ENCODE measurements around the gene PARL.

Gene PARL

GRCh38 chr3:183927059-183927458 lies 42.4 kb upstream of the PARL start:
- H3K27ac ChIP-seq: no peak overlapping the region
- no peaks in the 10 kb centered on the region for H3K4me1 ChIP-seq
- H3K4me3 ChIP-seq (ENCODE audit: low read depth, low read length): no peak overlapping the region
- H3K9me3 ChIP-seq (ENCODE audit: control insufficient read depth, low read length): no peaks in the 10 kb centered on the region
- H3K9ac ChIP-seq: no peak overlapping the region
- no peak overlapping the region for H2AFZ ChIP-seq
- H3K36me3 ChIP-seq (ENCODE audit: control insufficient read depth, insufficient read depth, low read length): no peaks in the 10 kb centered on the region
- no peaks in the 10 kb centered on the region for H3K79me2 ChIP-seq
- H3K4me2 ChIP-seq (ENCODE audit: low read length): no peak overlapping the region
- H3K27me3 ChIP-seq (ENCODE audit: control insufficient read depth, insufficient read depth, low read length): no peaks in the 10 kb centered on the region
- no peak for TF ChIP-seq CTCF (IDR thresholded peaks at IDR 0.05)

GRCh38 chr3:183924956-183925355 lies 40.3 kb upstream of the PARL start:
- no peak for TF ChIP-seq CTCF (IDR thresholded peaks at IDR 0.05)

GRCh38 chr3:183924543-183924942 lies 39.9 kb upstream of the PARL start:
- H3K27ac ChIP-seq: no peak overlapping the region
- no peak for TF ChIP-seq CTCF (IDR thresholded peaks at IDR 0.05)
- H3K9me3 ChIP-seq (ENCODE audit: control insufficient read depth, low read length): no peaks in the 10 kb centered on the region
- H3K27me3 ChIP-seq (ENCODE audit: control insufficient read depth, insufficient read depth, low read length): no peaks in the 10 kb centered on the region
- no peaks in the 10 kb centered on the region for H3K36me3 ChIP-seq (ENCODE audit: control insufficient read depth, insufficient read depth, low read length)
- no peak overlapping the region for H2AFZ ChIP-seq
- no peak overlapping the region for H3K4me2 ChIP-seq (ENCODE audit: low read length)
- no peaks in the 10 kb centered on the region for H3K4me1 ChIP-seq
- no peak overlapping the region for H3K9ac ChIP-seq
- no peaks in the 10 kb centered on the region for H3K79me2 ChIP-seq
- H3K4me3 ChIP-seq (ENCODE audit: low read depth, low read length): no peak overlapping the region

More at GRCh38 chr3:183924956-183925355, 40.3 kb upstream of the PARL start:
- H3K79me2 ChIP-seq: no peaks in the 10 kb centered on the region
- no peaks in the 10 kb centered on the region for H3K9me3 ChIP-seq (ENCODE audit: control insufficient read depth, low read length)
- no peak overlapping the region for H2AFZ ChIP-seq
- no peak overlapping the region for H3K9ac ChIP-seq
- H3K27ac ChIP-seq: no peak overlapping the region
- H3K27me3 ChIP-seq (ENCODE audit: control insufficient read depth, insufficient read depth, low read length): no peaks in the 10 kb centered on the region
- no peaks in the 10 kb centered on the region for H3K4me1 ChIP-seq
- H3K4me2 ChIP-seq (ENCODE audit: low read length): no peak overlapping the region
- no peaks in the 10 kb centered on the region for H3K36me3 ChIP-seq (ENCODE audit: control insufficient read depth, insufficient read depth, low read length)
- H3K4me3 ChIP-seq (ENCODE audit: low read depth, low read length): no peak overlapping the region

GRCh38 chr3:183922421-183922820 lies 37.7 kb upstream of the PARL start:
- no peak overlapping the region for H3K27ac ChIP-seq
- no peak overlapping the region for H3K4me3 ChIP-seq (ENCODE audit: low read depth, low read length)
- H3K27me3 ChIP-seq (ENCODE audit: control insufficient read depth, insufficient read depth, low read length): no peaks in the 10 kb centered on the region
- H2AFZ ChIP-seq: no peak overlapping the region
- no peaks in the 10 kb centered on the region for H3K36me3 ChIP-seq (ENCODE audit: control insufficient read depth, insufficient read depth, low read length)
- no peak overlapping the region for H3K9ac ChIP-seq
- no peaks in the 10 kb centered on the region for H3K4me1 ChIP-seq
- H3K9me3 ChIP-seq (ENCODE audit: control insufficient read depth, low read length): no peaks in the 10 kb centered on the region
- TF ChIP-seq CTCF (IDR thresholded peaks at IDR 0.05): no peak
- no peaks in the 10 kb centered on the region for H3K79me2 ChIP-seq
- H3K4me2 ChIP-seq (ENCODE audit: low read length): no peak overlapping the region

- no peaks in the 10 kb centered on the region for H3K9me3 ChIP-seq (ENCODE audit: control insufficient read depth, low read length)
- TF ChIP-seq CTCF (IDR thresholded peaks at IDR 0.05): no peak
- H3K27me3 ChIP-seq (ENCODE audit: control insufficient read depth, insufficient read depth, low read length): no peaks in the 10 kb centered on the region
- no peak overlapping the region for H3K4me2 ChIP-seq (ENCODE audit: low read length)
- H2AFZ ChIP-seq: no peak overlapping the region
- no peaks in the 10 kb centered on the region for H3K36me3 ChIP-seq (ENCODE audit: control insufficient read depth, insufficient read depth, low read length)
- H3K79me2 ChIP-seq: no peaks in the 10 kb centered on the region
- H3K4me3 ChIP-seq (ENCODE audit: low read depth, low read length): no peak overlapping the region
- no peak overlapping the region for H3K9ac ChIP-seq
- no peak overlapping the region for H3K27ac ChIP-seq
- peaks cover 10% of the 10 kb centered on the region for H3K4me1 ChIP-seq
Measured at GRCh38 chr3:183921096-183921495, 36.4 kb upstream of the PARL start.
